Measurements from ENCODE around the gene ANTKMT.

The ANTKMT gene

GRCh38 chr16:764848-765487, 44.0 kb downstream of the ANTKMT start:
- DNase-seq (ENCODE audit: low read depth in 2 of 2): no peak

GRCh38 chr16:765488-765865, 44.5 kb downstream of the ANTKMT start:
- DNase-seq (ENCODE audit: low read depth in 2 of 2): no peak

GRCh38 chr16:766008-766819, 45.3 kb downstream of the ANTKMT start:
- no peak for DNase-seq (ENCODE audit: low read depth in 2 of 2)

- no peak for DNase-seq (ENCODE audit: low read depth in 2 of 2)
Measured at GRCh38 chr16:766820-767640, 46.1 kb downstream of the ANTKMT start.

- no peak for DNase-seq (ENCODE audit: low read depth in 2 of 2)
Measured at GRCh38 chr16:767743-768235, 46.8 kb downstream of the ANTKMT start.

GRCh38 chr16:768428-768827, 47.5 kb downstream of the ANTKMT start:
- DNase-seq (ENCODE audit: low read depth in 2 of 2): no peak

GRCh38 chr16:769184-769784, 48.3 kb downstream of the ANTKMT start:
- DNase-seq (ENCODE audit: low read depth in 2 of 2): no peak

GRCh38 chr16:769934-770333, 49.0 kb downstream of the ANTKMT start:
- no peak for DNase-seq (ENCODE audit: low read depth in 2 of 2)

GRCh38 chr16:770411-770810, 49.5 kb downstream of the ANTKMT start:
- no peak for DNase-seq (ENCODE audit: low read depth in 2 of 2)
